Suprapubic skin (tissue), 4 donors: ENCODE results near the gene HACD3.

Experiments used
- CTCF ChIP-seq, 2 donors: fragments of 200-600 bp in 1 of 2; fragments of 450-650 bp in 1 of 2; sonication (generic) in 1 of 2; IDR thresholded peaks; one replicate each; pipeline ENCODE4 v1.5.1; 2016 to 2019; ENCODE audit warnings: antibody characterized with exemption in 2 of 2, mild to moderate bottlenecking in 1 of 2, moderate library complexity in 1 of 2
- POLR2A ChIP-seq, 2 donors: fragments of 450-650 bp; IDR thresholded peaks; one replicate each; pipeline ENCODE4 v1.6.1; 2017; ENCODE audit warnings: antibody characterized with exemption in 2 of 2, mild to moderate bottlenecking in 2 of 2, moderate library complexity in 2 of 2
- POLR2AphosphoS5 ChIP-seq, 3 donors: sonication (generic); formaldehyde crosslinking; IDR thresholded peaks; one replicate each; pipeline ENCODE4 v1.6.1; 2017; ENCODE audit warnings: antibody characterized with exemption in 3 of 3

DNA sequence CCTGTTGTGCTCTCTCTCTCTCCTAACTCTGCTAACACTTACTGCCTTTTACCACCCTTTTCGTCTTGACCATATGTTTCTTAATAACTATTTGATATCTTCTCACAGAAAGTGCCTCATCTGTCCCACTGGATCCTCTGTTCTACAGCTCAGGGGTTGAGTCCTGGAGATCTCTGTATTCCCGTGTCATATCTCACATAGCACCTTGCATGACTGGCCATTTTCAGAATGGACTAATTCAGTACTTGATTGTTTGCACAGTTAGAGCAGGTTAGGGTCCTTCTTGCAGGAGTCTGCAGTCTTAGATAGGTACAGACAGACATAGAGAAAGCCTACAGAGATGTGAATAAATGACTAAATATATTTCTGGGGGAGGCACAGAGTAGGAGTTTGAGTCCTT is 20.9 kb downstream of the HACD3 start:
- TF ChIP-seq CTCF (IDR thresholded peaks at IDR 0.05), result no peak
- no peak for TF ChIP-seq POLR2A (IDR thresholded peaks at IDR 0.05)
- TF ChIP-seq POLR2AphosphoS5 (IDR thresholded peaks at IDR 0.05), result no peak
